ENCODE results near the gene SCRN1. TPM values are rescaled to one million over a fixed set of nuclear protein-coding genes. Genes with fewer than 3 reads are reported as not detected.

SCRN1 gene
- total and polyA plus RNA-seq, 2 donors (not counting 1 experiment from before 2014, with no cell fraction given) = 124 to 142 TPM

DNA sequence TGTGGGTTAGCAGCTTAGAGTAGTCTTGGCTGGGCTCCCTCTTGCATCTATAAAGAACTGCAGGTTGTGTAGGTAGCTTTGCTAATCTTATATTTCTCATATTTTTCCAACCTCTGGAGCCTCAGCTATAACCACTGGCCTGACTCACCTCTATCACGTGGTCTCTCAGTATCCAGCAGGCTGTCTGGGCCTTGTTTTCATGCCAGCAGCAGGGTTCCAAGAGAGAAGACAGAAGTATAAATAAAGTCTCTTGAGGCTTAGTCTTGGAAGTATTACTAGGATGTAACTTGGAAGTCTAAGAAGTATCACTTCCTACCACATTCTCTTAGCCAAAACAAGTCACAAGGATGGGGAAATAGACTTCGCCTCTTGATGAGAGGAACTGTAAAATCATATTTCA, 110.0 kb downstream of the SCRN1 start:
- no peaks in the 10 kb centered on the region for H3K79me2 ChIP-seq (ENCODE audit: control insufficient read depth, insufficient read depth, low read length)
- no peak overlapping the region for H2AFZ ChIP-seq (ENCODE audit: low read length)
- H3K4me3 ChIP-seq (replicated peaks in 1 of 4; ENCODE audit: control extremely low read depth in 1 of 4, insufficient read depth in 1 of 4, low read depth in 3 of 4, low read length in 4 of 4) = no peak overlapping the region
- DNase-seq (ENCODE audit: low read depth in 2 of 2) = peak; percentile 34 to 66
- H3K27ac ChIP-seq (ENCODE audit: insufficient read depth, low read length) = no peak overlapping the region
- H3K4me2 ChIP-seq (ENCODE audit: extremely low read depth, insufficient read depth, low read length) = no peak overlapping the region
- no peaks in the 10 kb centered on the region for H3K27me3 ChIP-seq (ENCODE audit: control insufficient read depth, insufficient read depth, low read length)
- H3K4me1 ChIP-seq (ENCODE audit: control insufficient read depth, extremely low read depth, insufficient read depth, low read length) = no peaks in the 10 kb centered on the region
- no peak overlapping the region for H3K9ac ChIP-seq (ENCODE audit: insufficient read depth, low read length)
- no peaks in the 10 kb centered on the region for H4K20me1 ChIP-seq (ENCODE audit: control insufficient read depth, extremely low read depth, insufficient read depth, low read length)
- no peaks in the 10 kb centered on the region for H3K36me3 ChIP-seq (ENCODE audit: control insufficient read depth, insufficient read depth, low read length)
- no peak for TF ChIP-seq EZH2 (IDR thresholded peaks at IDR 0.05; ENCODE audit: low read length, missing control alignments)
- TF ChIP-seq, protein P1, sequence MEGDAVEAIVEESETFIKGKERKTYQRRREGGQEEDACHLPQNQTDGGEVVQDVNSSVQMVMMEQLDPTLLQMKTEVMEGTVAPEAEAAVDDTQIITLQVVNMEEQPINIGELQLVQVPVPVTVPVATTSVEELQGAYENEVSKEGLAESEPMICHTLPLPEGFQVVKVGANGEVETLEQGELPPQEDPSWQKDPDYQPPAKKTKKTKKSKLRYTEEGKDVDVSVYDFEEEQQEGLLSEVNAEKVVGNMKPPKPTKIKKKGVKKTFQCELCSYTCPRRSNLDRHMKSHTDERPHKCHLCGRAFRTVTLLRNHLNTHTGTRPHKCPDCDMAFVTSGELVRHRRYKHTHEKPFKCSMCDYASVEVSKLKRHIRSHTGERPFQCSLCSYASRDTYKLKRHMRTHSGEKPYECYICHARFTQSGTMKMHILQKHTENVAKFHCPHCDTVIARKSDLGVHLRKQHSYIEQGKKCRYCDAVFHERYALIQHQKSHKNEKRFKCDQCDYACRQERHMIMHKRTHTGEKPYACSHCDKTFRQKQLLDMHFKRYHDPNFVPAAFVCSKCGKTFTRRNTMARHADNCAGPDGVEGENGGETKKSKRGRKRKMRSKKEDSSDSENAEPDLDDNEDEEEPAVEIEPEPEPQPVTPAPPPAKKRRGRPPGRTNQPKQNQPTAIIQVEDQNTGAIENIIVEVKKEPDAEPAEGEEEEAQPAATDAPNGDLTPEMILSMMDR (conservative IDR thresholded peaks at IDR 0.05 in 1 of 2, IDR thresholded peaks at IDR 0.05 in 1 of 2; ENCODE audit: low read depth in 1 of 2, low read length in 2 of 2) = no peak
- H3K9me3 ChIP-seq (ENCODE audit: control insufficient read depth, insufficient read depth, low read depth, low read length) = no peaks in the 10 kb centered on the region

DNA sequence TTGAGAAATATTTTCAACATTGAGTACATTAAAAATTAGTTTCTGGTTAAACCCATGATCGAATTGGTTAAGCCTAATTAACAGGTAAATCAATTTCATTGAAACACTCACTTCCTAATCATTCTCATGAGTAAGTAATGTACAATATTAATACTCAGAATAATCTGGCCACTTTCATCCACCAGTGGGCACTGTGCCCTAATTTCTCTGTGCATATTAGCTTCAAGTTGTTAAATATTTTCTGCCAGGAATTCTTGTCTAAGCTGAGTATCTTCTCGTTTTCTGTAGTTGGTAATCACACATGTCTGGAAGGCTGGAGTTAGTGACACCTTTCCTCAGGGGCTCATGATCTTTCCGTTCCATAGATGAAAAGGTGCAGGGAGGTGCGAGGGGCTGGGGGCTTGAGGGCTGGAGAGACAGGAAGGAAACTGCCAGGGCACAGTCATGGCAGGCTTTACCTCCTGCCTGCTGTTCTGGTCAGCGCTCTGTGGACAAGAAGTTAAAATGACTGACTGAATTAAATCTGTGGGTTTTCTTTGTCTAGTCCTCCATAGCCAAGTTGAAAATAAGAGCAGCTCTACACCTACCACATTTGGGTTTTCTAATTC, 111.4 kb downstream of the SCRN1 start:
- peak; percentile 23 to 59 for DNase-seq (ENCODE audit: low read depth in 2 of 2)
- no peak for TF ChIP-seq EZH2 (IDR thresholded peaks at IDR 0.05; ENCODE audit: low read length, missing control alignments)
- TF ChIP-seq, protein P1 (conservative IDR thresholded peaks at IDR 0.05 in 1 of 2, IDR thresholded peaks at IDR 0.05 in 1 of 2; ENCODE audit: low read depth in 1 of 2, low read length in 2 of 2) = peak; percentile 62 to 64
- Histone ChIP-seq H3K4me3 (replicated peaks in 1 of 4; ENCODE audit: control extremely low read depth in 1 of 4, insufficient read depth in 1 of 4, low read depth in 3 of 4, low read length in 4 of 4) (no peak overlapping the region), H2AFZ (ENCODE audit: low read length) (no peak overlapping the region), H3K27ac (ENCODE audit: insufficient read depth, low read length) (no peak overlapping the region), H3K9me3 (ENCODE audit: control insufficient read depth, insufficient read depth, low read depth, low read length) (no peaks in the 10 kb centered on the region), H3K79me2 (ENCODE audit: control insufficient read depth, insufficient read depth, low read length) (no peaks in the 10 kb centered on the region), H3K36me3 (ENCODE audit: control insufficient read depth, insufficient read depth, low read length) (no peaks in the 10 kb centered on the region), H3K27me3 (ENCODE audit: control insufficient read depth, insufficient read depth, low read length) (no peaks in the 10 kb centered on the region), H3K4me1 (ENCODE audit: control insufficient read depth, extremely low read depth, insufficient read depth, low read length) (no peaks in the 10 kb centered on the region), H4K20me1 (ENCODE audit: control insufficient read depth, extremely low read depth, insufficient read depth, low read length) (no peaks in the 10 kb centered on the region), H3K9ac (ENCODE audit: insufficient read depth, low read length) (no peak overlapping the region), H3K4me2 (ENCODE audit: extremely low read depth, insufficient read depth, low read length) (no peak overlapping the region)

DNA sequence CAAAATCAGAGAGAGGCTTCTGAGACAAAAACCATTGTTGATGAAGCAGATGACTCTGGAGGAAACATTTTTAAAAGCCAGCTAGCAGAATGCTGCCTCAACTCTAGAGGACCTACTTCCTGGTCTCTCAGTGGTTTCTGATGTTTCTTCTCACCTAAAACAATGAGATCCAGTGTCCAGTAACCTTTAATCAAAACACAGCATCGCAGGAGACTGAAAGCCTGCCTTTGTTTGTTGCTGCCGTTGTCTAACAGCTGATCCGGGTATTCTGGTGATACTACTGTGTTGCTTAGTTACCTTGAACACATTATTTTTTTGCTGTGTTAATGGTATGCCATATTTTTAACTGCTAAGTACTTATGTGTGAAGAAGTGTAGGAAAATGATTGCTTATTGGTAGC, 112.4 kb downstream of the SCRN1 start:
- Histone ChIP-seq H3K27ac (ENCODE audit: insufficient read depth, low read length) (no peak overlapping the region), H2AFZ (ENCODE audit: low read length) (no peak overlapping the region), H3K27me3 (ENCODE audit: control insufficient read depth, insufficient read depth, low read length) (no peaks in the 10 kb centered on the region), H4K20me1 (ENCODE audit: control insufficient read depth, extremely low read depth, insufficient read depth, low read length) (no peaks in the 10 kb centered on the region), H3K9me3 (ENCODE audit: control insufficient read depth, insufficient read depth, low read depth, low read length) (no peaks in the 10 kb centered on the region), H3K4me1 (ENCODE audit: control insufficient read depth, extremely low read depth, insufficient read depth, low read length) (no peaks in the 10 kb centered on the region), H3K36me3 (ENCODE audit: control insufficient read depth, insufficient read depth, low read length) (no peaks in the 10 kb centered on the region), H3K4me3 (replicated peaks in 1 of 4; ENCODE audit: control extremely low read depth in 1 of 4, insufficient read depth in 1 of 4, low read depth in 3 of 4, low read length in 4 of 4) (no peak overlapping the region), H3K4me2 (ENCODE audit: extremely low read depth, insufficient read depth, low read length) (no peak overlapping the region), H3K79me2 (ENCODE audit: control insufficient read depth, insufficient read depth, low read length) (no peaks in the 10 kb centered on the region), H3K9ac (ENCODE audit: insufficient read depth, low read length) (no peak overlapping the region)
- DNase-seq (ENCODE audit: low read depth in 2 of 2) = no peak
- no peak for TF ChIP-seq EZH2 (IDR thresholded peaks at IDR 0.05; ENCODE audit: low read length, missing control alignments)
- TF ChIP-seq, protein P1 (conservative IDR thresholded peaks at IDR 0.05 in 1 of 2, IDR thresholded peaks at IDR 0.05 in 1 of 2; ENCODE audit: low read depth in 1 of 2, low read length in 2 of 2) = no peak

Data from fibroblast of lung (primary cell).